ENCODE results near the gene CRAMP1. TPM values are rescaled to one million over a fixed set of nuclear protein-coding genes. Genes with fewer than 3 reads are reported as not detected.

Gene CRAMP1
- total RNA-seq, 1 donor from 2014 or later, result 10.7 TPM

GRCh38 chr16:1668612-1669319 is 56.6 kb downstream of the CRAMP1 start:
- no peak overlapping the region for H3K4me3 ChIP-seq (ENCODE audit: low read depth, low read length)
- H3K36me3 ChIP-seq (ENCODE audit: control insufficient read depth, insufficient read depth, low read length), result peaks cover 3% of the 10 kb centered on the region
- TF ChIP-seq CTCF (IDR thresholded peaks at IDR 0.05; ENCODE audit: insufficient read depth, low read length, poor library complexity, severe bottlenecking), result no peak
- DNase-seq (ENCODE audit: low read depth), result no peak
- H3K27me3 ChIP-seq (ENCODE audit: control insufficient read depth, insufficient read depth, low read length), result no peaks in the 10 kb centered on the region

DNA sequence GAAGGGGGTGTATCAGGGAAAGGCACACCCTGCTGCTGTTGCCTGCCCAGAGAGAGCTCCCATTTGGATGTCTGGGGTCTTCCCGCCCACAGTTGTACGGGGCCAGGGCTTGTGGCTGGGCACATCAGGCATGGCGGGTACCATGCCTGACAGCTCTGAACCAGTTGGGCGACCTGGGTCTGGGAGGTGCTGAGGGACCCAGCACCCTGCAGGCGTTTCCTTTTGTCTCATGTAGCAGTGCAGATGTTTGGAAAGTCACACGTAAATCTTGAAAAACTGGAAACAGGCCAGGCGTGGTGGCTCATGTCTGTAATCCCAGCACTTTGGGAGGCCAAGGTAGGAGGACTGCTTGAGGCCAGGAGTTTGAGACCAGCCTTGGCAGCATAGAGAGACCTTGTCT is 57.5 kb downstream of the CRAMP1 start:
- no peak for DNase-seq (ENCODE audit: low read depth)
- Histone ChIP-seq H3K36me3 (ENCODE audit: control insufficient read depth, insufficient read depth, low read length) (peaks cover 3% of the 10 kb centered on the region), H3K27me3 (ENCODE audit: control insufficient read depth, insufficient read depth, low read length) (no peaks in the 10 kb centered on the region), H3K4me3 (ENCODE audit: low read depth, low read length) (no peak overlapping the region)
- no peak for TF ChIP-seq CTCF (IDR thresholded peaks at IDR 0.05; ENCODE audit: insufficient read depth, low read length, poor library complexity, severe bottlenecking)

GRCh38 chr16:1670371-1670770 is 58.2 kb downstream of the CRAMP1 start:
- Histone ChIP-seq H3K36me3 (ENCODE audit: control insufficient read depth, insufficient read depth, low read length) (peaks cover 3% of the 10 kb centered on the region), H3K4me3 (ENCODE audit: low read depth, low read length) (no peak overlapping the region), H3K27me3 (ENCODE audit: control insufficient read depth, insufficient read depth, low read length) (no peaks in the 10 kb centered on the region)
- DNase-seq (ENCODE audit: low read depth), result no peak
- no peak for TF ChIP-seq CTCF (IDR thresholded peaks at IDR 0.05; ENCODE audit: insufficient read depth, low read length, poor library complexity, severe bottlenecking)

DNA sequence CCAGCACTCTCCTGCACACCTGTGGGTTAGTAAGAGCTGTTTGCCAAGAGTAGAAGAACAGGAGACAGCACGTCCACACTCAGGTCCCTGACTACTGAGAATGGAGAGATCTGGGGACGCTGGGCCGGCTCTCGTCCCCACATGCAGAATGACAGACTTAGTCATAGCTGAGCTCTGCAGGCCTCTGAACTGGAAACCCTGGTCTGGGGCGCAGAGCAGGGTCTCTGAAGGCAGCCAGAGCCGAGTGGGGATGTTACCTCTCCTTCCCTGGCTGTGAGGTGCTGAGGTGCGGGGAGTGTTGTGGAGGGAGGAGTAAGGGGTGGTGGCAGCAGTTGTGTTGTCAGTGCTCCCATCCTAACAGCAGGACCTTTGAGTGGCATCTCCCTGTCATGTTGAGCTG is 58.7 kb downstream of the CRAMP1 start:
- peaks cover 3% of the 10 kb centered on the region for H3K36me3 ChIP-seq (ENCODE audit: control insufficient read depth, insufficient read depth, low read length)
- TF ChIP-seq CTCF (IDR thresholded peaks at IDR 0.05; ENCODE audit: insufficient read depth, low read length, poor library complexity, severe bottlenecking), result no peak
- H3K27me3 ChIP-seq (ENCODE audit: control insufficient read depth, insufficient read depth, low read length), result no peaks in the 10 kb centered on the region
- H3K4me3 ChIP-seq (ENCODE audit: low read depth, low read length), result no peak overlapping the region
- no peak for DNase-seq (ENCODE audit: low read depth)

DNA sequence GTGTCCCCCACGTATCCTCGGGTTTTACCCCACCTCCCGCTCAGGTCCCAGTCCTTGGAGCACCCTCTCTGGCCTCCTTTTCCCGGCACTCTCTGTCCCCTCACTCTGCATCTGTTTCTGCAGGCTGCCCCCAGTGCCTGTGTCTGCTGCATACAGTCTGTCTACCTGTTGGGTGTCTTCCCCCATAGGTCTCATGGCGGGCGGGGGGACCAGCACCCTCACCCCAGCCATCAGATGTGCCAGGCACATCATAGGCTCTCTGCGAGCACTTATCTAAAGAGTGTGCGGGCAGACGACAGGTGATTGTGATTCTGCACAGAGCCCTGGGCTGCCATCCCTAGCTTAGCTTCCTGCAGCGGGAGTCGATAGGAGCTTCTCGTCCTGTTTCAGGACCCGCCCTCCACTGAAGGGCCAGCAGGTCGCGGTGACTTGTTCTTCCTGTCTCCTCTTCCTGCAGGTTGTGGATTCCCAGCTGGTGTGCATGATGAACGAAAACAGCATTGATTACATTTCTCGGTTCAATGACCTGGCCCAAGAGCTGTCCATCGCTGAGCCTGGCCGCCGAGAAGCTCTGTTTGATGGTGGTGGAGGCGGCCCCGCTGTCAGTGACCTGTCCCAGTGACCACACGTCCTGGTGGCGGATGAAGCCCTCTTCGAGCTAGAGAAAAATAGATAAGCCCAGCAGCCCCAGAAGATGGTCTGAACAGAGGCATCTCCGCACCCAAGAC is 61.4 kb downstream of the CRAMP1 start:
- peaks cover 5% of the 10 kb centered on the region for H3K36me3 ChIP-seq (ENCODE audit: control insufficient read depth, insufficient read depth, low read length)
- no peak for DNase-seq (ENCODE audit: low read depth)
- H3K27me3 ChIP-seq (ENCODE audit: control insufficient read depth, insufficient read depth, low read length), result no peaks in the 10 kb centered on the region
- TF ChIP-seq CTCF (IDR thresholded peaks at IDR 0.05; ENCODE audit: insufficient read depth, low read length, poor library complexity, severe bottlenecking), result no peak
- H3K4me3 ChIP-seq (ENCODE audit: low read depth, low read length), result no peak overlapping the region

Data from kidney epithelial cell (primary cell).